ENCODE results near the gene GRAMD2B. TPM values are rescaled to one million over a fixed set of nuclear protein-coding genes. Genes with fewer than 3 reads are reported as not detected.

GRAMD2B gene
- total and polyA plus RNA-seq, 12 donors, result 4.0 to 80.9 (median 25.2) TPM

DNA sequence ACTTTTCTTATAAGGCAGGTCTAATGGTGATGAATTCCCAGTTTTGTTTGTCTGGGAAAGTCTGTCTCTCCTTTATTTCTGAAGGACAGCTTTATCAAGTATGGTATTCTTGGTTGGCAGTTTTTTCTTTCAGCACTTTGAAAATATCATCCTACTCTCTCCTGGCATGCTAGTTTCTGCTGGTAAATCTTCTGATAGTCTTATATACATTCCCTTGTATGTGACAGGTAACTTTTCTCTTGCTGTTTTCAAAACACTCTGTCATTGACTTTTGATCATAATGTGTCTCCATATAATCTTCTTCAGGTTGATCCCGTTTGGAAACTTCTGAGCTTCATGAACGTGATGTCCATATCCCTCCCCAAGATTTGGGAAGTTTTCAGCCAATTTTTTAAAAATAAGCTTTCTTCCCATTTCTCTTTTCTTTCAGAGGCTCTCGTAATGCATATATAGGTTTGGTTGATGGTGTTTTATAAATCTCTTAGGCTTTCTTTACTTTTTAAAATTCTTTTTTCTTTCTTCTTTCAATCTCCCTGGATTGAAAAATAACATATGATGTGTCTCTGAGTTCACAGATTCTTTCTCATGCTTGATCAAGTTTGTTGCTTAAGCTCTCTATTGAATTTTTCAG lies 22.5 kb upstream of the GRAMD2B start:
- H3K4me1 ChIP-seq (replicated peaks in 1 of 2), result no peaks in the 10 kb centered on the region
- TF ChIP-seq, protein P1, sequence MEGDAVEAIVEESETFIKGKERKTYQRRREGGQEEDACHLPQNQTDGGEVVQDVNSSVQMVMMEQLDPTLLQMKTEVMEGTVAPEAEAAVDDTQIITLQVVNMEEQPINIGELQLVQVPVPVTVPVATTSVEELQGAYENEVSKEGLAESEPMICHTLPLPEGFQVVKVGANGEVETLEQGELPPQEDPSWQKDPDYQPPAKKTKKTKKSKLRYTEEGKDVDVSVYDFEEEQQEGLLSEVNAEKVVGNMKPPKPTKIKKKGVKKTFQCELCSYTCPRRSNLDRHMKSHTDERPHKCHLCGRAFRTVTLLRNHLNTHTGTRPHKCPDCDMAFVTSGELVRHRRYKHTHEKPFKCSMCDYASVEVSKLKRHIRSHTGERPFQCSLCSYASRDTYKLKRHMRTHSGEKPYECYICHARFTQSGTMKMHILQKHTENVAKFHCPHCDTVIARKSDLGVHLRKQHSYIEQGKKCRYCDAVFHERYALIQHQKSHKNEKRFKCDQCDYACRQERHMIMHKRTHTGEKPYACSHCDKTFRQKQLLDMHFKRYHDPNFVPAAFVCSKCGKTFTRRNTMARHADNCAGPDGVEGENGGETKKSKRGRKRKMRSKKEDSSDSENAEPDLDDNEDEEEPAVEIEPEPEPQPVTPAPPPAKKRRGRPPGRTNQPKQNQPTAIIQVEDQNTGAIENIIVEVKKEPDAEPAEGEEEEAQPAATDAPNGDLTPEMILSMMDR (IDR thresholded peaks at IDR 0.05), result no peak
- no peaks in the 10 kb centered on the region for H3K36me3 ChIP-seq (replicated peaks in 1 of 2)
- intact Hi-C loops (cut with DNase I), result no loop called here
- H3K27ac ChIP-seq, result no peak overlapping the region
- H3K9me3 ChIP-seq (replicated peaks in 1 of 3), result peaks cover 0 to 16% (median 0%) of the 10 kb centered on the region in 3 donors
- WGBS, 4 donors, result 79 to 87% (median 82%) methylated on average over 3 of the region's 3 CpGs
- DNase-seq, result no peak
- H3K4me3 ChIP-seq, result no peak overlapping the region
- no peaks in the 10 kb centered on the region for H3K27me3 ChIP-seq

- no peaks in the 10 kb centered on the region for H3K27me3 ChIP-seq
- intact Hi-C loops (cut with DNase I), result no loop called here
- no peaks in the 10 kb centered on the region for H3K36me3 ChIP-seq (replicated peaks in 1 of 2)
- peaks cover 0 to 16% (median 0%) of the 10 kb centered on the region in 3 donors for H3K9me3 ChIP-seq (replicated peaks in 1 of 3)
- H3K27ac ChIP-seq, result no peak overlapping the region
- 75 to 87% (median 76%) methylated on average over 2 of the region's 2 CpGs for WGBS, 4 donors
- no peak overlapping the region for H3K4me3 ChIP-seq
- TF ChIP-seq POLR2A (IDR thresholded peaks at IDR 0.05), result no peak
- TF ChIP-seq, protein P1 (IDR thresholded peaks at IDR 0.05), result no peak
- DNase-seq, result no peak
- H3K4me1 ChIP-seq (replicated peaks in 1 of 2), result no peaks in the 10 kb centered on the region
These were observed 20.3 kb upstream of the GRAMD2B start for GRCh38 chr5:126402621-126403555.

GRCh38 chr5:126403876-126404275 lies 19.3 kb upstream of the GRAMD2B start:
- H3K27ac ChIP-seq, result no peak overlapping the region
- H3K36me3 ChIP-seq (replicated peaks in 1 of 2), result no peaks in the 10 kb centered on the region
- DNase-seq, result no peak
- no peaks in the 10 kb centered on the region for H3K4me1 ChIP-seq (replicated peaks in 1 of 2)
- no peaks in the 10 kb centered on the region for H3K27me3 ChIP-seq
- H3K9me3 ChIP-seq (replicated peaks in 1 of 3), result peaks cover 0 to 16% (median 0%) of the 10 kb centered on the region in 3 donors
- TF ChIP-seq POLR2A (IDR thresholded peaks at IDR 0.05), result no peak
- TF ChIP-seq, protein P1 (IDR thresholded peaks at IDR 0.05), result no peak
- no peak overlapping the region for H3K4me3 ChIP-seq
- intact Hi-C loops (cut with DNase I), result no loop called here

DNA sequence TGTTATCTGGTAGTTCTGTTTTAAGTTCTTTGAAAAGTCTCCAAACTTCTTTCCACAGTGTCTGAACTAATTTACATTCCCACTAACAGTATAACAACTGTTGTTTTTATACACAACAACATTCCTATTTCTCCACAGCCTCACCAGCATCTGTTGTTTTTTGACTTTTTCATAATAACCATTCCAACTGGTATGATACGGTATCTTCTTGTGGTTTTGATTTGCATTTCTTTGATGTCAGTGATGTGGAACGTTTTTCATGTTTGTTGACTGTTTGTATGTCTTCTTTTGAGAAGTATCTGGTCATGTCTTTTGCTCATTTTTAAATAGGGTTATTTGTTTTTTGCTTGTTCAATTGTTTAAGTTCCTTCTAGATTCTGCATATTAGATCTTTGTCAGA lies 12.6 kb upstream of the GRAMD2B start:
- Histone ChIP-seq H3K27ac (no peak overlapping the region), H3K9me3 (replicated peaks in 1 of 3) (no peaks in the 10 kb centered on the region), H3K36me3 (replicated peaks in 1 of 2) (no peaks in the 10 kb centered on the region), H3K4me1 (replicated peaks in 1 of 2) (peaks cover 0 to 12% of the 10 kb centered on the region in 2 donors), H3K4me3 (no peak overlapping the region), H3K27me3 (no peaks in the 10 kb centered on the region)
- DNase-seq, result no peak
- TF ChIP-seq, protein P1 (IDR thresholded peaks at IDR 0.05), result no peak
- TF ChIP-seq POLR2A (IDR thresholded peaks at IDR 0.05), result no peak
- intact Hi-C loops (cut with DNase I), result no loop called here
- 58 to 81% (median 70%) methylated on average over 2 of the region's 2 CpGs for WGBS, 4 donors
